Adipose tissue (tissue), 3 donors: Measurements from ENCODE around the gene GCNT3. TPM values are rescaled to one million over a fixed set of nuclear protein-coding genes. Genes with fewer than 3 reads are reported as not detected.
"Not testable (repeated sequence)": the region's sequence is repeated elsewhere in the genome, so short reads cannot be mapped to it uniquely, and the experiment has no call there.

Source experiments
- H3K27ac ChIP-seq: one replicate; pipeline ENCODE4 v1.5.1; 2013; ENCODE audit warnings: low read depth, low read length
- WGBS, 3 donors: extraction: QIAGEN DNeasy Blood & Tissue Kit; methylation state at CpG; one replicate each; pipeline ENCODE4 v1.1.7; 2013; 5-methylcytosine and 5-hydroxymethylcytosine counted together
- polyA plus RNA-seq, 3 donors: library from polyadenylated mRNA; stranded (reverse); fragments of 200-250 nt; gene quantifications; one replicate each; pipeline ENCODE4 v1.2.3, GENCODE V29; 2013
- donor health status: healthy with polysubstance abuse.
- donor health status: Bipolar disorder and iron deficiency.
- donor health status: healthy.

The GCNT3 gene
- polyA plus RNA-seq, 3 donors = 0.06 to 0.55 (median 0.45) TPM

GRCh38 chr15:59609730-59610712, 1.6 kb upstream of the GCNT3 start:
- no peak overlapping the region for H3K27ac ChIP-seq
- WGBS, 3 donors = 76 to 85% (median 84%) methylated on average over 6 to 7 of the region's 7 CpGs

DNA sequence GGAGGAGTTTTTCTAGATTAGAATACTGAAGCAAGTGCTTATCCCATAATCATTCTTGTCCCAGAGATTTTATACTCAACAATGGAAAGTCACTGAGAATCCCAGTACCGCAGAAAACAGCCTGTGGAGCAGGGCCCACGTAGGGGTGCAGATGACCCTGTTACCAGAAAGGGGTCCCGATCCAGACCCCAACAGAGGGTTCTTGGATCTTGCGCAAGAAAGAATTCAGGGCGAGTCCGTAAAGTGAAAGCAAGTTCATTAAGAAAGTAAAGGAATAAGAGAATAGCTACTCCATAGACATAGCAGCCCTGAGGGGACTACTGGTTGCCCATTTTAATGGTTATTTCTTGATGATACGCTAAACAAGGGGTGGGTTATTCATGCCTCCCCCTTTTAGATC, 2.6 kb downstream of the GCNT3 start:
- 90 to 97% (median 92%) methylated on average over 7 of the region's 7 CpGs for WGBS, 3 donors
- H3K27ac ChIP-seq = no peak overlapping the region

DNA sequence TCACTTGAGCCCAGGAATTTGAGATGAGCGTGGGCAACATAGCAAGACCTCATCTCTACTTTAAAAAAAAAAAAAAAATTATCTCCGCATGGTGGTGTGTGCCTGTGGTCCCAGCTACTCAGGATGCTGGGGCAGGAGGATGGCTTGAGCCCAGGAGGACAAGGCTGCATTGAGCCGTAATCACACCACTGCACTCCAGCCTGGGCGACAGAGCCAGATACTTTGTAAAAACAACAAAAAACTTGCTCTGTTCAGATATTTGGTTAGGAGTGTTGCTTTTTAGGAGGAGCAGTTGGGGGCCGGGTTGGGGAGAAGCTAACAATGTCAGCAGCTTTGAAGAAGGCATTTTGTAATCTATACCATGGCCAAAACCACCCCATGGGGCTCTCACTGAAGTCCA, 4.1 kb downstream of the GCNT3 start:
- 82 to 87% (median 82%) methylated on average over 5 of the region's 5 CpGs for WGBS, 3 donors
- H3K27ac ChIP-seq = no peak overlapping the region

- H3K27ac ChIP-seq = no peak overlapping the region
These were observed 4.8 kb downstream of the GCNT3 start for GRCh38 chr15:59616379-59616778.

GRCh38 chr15:59618406-59618805, 6.8 kb downstream of the GCNT3 start:
- no peak overlapping the region for H3K27ac ChIP-seq
- WGBS, 3 donors = 73 to 85% (median 84%) methylated on average over 4 of the region's 4 CpGs

More at GRCh38 chr15:59616379-59616778, 4.8 kb downstream of the GCNT3 start:
- 20 to 84% (median 73%) methylated on average over 3 of the region's 3 CpGs for WGBS, 3 donors

DNA sequence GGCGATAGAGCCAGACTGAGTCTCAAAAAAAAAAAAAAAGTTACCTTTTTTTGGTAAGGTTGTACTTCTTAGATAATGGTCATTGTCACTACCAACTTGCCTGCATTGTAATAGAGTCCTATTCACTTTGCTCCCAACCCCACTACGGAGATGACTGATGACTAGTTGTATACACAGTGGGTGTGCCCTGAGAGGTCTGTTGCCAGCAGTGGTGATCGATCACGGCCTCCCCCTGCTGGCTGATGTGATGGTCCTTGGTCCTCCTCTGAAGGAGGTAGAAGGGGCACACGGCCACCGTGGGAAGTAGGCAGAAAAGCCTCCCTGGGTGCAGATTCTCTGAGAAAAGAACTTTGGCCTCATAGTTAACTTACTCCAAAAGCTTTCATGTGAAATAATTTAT, 10.7 kb downstream of the GCNT3 start:
- 17 to 26% (median 23%) methylated on average over 6 of the region's 6 CpGs for WGBS, 3 donors

DNA sequence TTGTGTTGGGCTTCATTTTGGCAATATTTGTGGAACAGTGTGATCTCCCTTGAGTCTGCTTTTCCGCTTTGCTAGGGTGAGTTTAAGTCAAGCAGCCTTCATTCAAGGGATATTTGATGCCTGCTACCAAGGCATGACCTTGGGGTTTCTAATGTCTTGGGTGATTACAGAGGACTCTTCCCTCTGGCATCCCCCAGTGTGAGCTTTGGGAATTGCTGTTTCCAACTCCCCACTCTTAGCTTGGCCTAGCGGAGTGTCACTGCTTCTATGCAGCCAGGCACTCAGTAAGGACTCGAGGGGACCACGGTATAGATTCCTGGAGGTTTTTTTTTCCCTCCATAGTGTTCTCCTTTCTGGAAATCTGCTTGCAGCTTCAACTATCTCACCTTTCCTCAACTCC, 21.1 kb downstream of the GCNT3 start:
- WGBS, 3 donors = 48 to 67% (median 62%) methylated on average over 4 of the region's 4 CpGs
- H3K27ac ChIP-seq = no peak overlapping the region

More for the DNA sequence above, 10.7 kb downstream of the GCNT3 start:
- H3K27ac ChIP-seq = no peak overlapping the region

- no peak overlapping the region for H3K27ac ChIP-seq
- WGBS, 3 donors = 84 to 91% (median 86%) methylated on average over 3 of the region's 3 CpGs
These were observed 24.6 kb downstream of the GCNT3 start for GRCh38 chr15:59636184-59636583.

DNA sequence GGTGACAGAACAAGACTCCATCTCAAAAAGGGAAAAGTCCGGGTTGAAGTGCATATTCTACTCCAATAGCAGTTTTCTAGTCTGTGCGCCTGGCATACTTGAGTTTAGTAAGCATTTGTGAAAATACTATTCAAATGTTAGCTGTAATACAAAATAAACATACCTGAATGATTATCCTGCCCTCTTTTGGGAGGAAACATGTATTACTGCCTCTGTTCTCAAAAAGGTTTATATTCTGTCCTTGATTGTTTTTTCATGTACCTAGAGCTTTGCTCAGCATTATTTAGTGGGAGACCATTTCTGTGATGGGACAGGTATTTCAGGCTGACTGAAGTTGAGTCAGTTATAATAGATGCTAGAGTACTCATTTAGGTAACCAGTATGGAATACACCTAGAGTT, 25.9 kb downstream of the GCNT3 start:
- WGBS, 3 donors = 95 to 96% (median 96%) methylated on average over 2 of the region's 2 CpGs
- H3K27ac ChIP-seq = not testable (repeated sequence)

DNA sequence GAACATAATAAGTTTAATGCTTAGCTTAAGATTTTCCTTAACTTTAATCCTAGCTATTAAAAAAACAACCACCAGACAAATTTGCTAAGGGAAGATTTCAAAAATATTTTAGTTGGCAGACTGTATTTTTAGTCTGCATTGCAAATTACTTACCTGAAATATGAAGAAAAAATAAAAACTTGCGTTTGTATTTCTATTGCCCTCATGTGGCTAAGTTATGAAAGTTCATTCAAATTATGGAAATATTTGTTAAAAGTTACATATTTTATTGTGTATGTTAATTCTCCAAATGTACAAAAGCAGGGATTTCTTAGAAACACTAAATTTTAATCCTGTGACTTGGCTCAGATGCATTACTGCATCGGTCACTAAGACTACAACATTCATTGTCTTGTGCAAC, 30.8 kb downstream of the GCNT3 start:
- 81 to 85% (median 85%) methylated on average over 2 of the region's 2 CpGs for WGBS, 3 donors
- H3K27ac ChIP-seq = no peak overlapping the region

DNA sequence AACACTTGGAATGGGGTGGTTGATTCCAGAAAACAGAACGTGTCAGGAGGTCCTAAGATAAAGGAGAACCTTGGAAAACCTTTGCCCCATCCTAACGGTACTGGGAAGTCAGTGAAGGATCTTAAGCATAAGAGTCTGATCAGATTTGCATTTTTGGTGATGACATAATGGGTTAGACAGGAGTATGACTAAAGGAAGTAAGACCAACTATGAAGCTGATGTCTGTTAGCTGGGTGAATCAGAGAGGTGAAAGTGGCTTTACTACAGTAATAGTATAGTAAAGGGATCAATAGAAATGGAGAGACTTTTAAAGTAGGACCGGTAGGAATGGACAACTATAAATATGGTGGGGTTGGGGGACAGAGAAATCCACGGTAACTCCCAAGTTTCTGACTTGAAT, 33.2 kb downstream of the GCNT3 start:
- WGBS, 3 donors = 81 to 88% (median 83%) methylated on average over 4 of the region's 4 CpGs
- H3K27ac ChIP-seq = no peak overlapping the region

DNA sequence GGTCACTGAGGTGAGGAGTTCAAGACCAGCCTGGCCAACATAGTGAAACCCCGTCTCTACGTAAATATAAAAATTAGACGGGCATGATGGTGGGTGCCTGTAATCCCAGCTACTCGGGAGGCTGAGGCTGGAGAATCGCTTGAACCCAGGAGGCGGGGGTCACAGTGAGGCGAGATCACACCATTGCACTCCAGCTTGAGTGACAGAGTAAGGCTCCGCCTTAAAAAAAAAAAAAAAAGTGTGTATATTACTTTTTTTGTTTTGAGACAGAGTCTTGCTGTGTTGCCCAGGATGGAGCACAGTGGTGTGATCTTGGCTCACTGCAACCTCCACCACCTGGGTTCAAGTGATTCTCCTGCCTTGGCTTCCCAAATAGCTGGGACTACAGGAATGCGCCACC, 34.2 kb downstream of the GCNT3 start:
- not testable (repeated sequence) for H3K27ac ChIP-seq
- WGBS, 3 donors = 96 to 98% (median 97%) methylated on average over 8 to 9 of the region's 9 CpGs

DNA sequence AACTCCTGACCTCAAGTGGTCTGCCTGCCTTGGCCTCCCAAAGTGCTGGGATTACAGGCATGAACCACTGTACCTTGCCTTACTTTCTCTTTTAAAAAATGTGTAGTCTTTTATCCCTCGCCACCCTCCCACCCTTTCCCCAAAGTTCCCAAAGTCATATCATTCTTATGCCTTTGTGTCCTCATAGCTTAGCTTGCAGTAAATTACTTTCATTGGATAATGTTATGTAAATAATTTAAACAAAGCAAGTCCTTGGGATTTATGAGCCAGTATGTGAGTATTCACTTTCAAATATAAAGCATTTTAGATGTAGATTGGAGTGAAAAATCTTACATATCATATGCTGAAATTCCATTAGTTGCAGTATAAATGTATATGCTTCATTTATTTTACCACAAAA, 34.7 kb downstream of the GCNT3 start:
- 96 to 100% (median 97%) methylated on average over 1 of the region's 1 CpG for WGBS, 3 donors
- H3K27ac ChIP-seq = no peak overlapping the region

DNA sequence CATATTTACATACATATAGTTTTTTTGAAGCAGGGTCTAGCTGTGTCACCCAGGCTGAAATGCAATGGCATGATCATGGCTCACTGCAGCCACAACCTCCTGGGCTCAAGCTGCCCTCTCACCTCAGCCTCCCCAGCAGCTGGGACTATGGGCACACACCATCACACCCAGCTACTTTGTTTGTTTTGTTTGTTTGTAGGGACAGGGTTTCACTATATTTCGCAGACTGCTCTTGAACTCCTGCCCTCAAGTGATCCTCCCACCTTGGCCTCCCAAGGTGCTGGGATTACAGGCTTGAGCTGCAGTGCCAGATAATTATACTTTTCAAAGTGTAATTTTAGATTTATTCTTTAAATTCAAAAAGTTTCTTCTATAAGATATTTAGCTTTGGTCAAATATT, 35.5 kb downstream of the GCNT3 start:
- 91 to 100% (median 96%) methylated on average over 1 of the region's 1 CpG for WGBS, 3 donors
- no peak overlapping the region for H3K27ac ChIP-seq

DNA sequence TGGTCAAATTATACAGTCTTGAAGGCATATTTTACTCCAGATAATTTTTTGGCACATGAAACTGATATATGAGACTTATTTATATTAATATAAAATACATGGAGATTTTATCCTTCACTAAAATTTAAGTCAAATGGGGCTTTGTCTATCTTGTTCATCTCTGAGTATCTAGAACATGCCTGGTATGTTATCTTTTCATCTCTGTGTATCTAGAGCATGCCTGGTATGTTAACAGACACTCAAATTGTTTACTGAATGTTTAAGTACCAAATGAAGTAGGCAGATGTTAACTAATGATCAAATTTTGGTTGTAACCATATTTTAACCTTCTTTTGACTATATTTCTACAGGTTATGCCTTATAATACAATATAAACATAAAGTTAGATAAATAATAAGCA, 38.0 kb downstream of the GCNT3 start:
- no peak overlapping the region for H3K27ac ChIP-seq

DNA sequence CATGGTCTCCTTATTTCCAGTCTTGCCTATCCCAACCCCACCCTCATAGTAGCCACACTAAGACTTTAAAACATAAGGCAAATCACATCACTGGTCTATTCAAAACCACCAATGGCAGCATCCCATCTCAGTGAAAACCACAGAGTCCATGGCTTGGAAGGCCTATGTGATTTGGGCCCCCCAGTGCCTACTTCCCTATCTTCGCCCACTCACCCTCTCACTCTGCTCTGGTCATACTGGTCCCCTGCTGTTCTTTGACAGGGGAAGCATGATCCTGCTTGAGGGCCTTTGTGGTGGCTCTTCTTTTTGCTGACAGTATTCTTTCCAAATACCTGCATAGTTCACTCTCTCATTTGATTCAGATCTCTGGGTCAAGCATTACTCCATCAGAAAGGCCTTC, 42.5 kb downstream of the GCNT3 start:
- no peak overlapping the region for H3K27ac ChIP-seq
- WGBS, 3 donors = 79 to 95% (median 89%) methylated on average over 1 of the region's 1 CpG

- WGBS, 3 donors = 0% methylated on average over 51 to 59 of the region's 59 CpGs
- no peak within 1 kb of the TSS for H3K27ac ChIP-seq
These were observed 45.5 kb downstream of the GCNT3 start, which contains the start of gene GTF2A2 for GRCh38 chr15:59656897-59657634. Gene GTF2A2, minus strand, starts transcription at chr15:59657515. Its CDS starts 5,238 bp downstream, at chr15:59652277.

- WGBS, 3 donors = 30 to 42% (median 37%) methylated on average over 23 of the region's 23 CpGs
- no peak overlapping the region for H3K27ac ChIP-seq
These were observed 46.1 kb downstream of the GCNT3 start for GRCh38 chr15:59657635-59658125.

GRCh38 chr15:59659366-59659765, 47.8 kb downstream of the GCNT3 start:
- 49 to 89% (median 77%) methylated on average over 1 of the region's 1 CpG for WGBS, 3 donors
- H3K27ac ChIP-seq = no peak overlapping the region
